Measurements from ENCODE around the gene TUBB. TPM values are rescaled to one million over a fixed set of nuclear protein-coding genes. Genes with fewer than 3 reads are reported as not detected.

The TUBB gene
- total and polyA plus RNA-seq, 2 of the 4 experiments (the other 2 are of a cell fraction), result 1,401 to 2,004 TPM

- BruUV-seq (replicated peaks), result no TSS peak
- TF ChIP-seq CEBPB (IDR thresholded peaks at IDR 0.05; ENCODE audit: low read depth, low read length), result no peak
- no peak for TF ChIP-seq SMC3 (IDR thresholded peaks at IDR 0.05; ENCODE audit: low read depth, low read length)
- TF ChIP-seq USF2 (IDR thresholded peaks at IDR 0.05; ENCODE audit: low read depth, low read length), result no peak
- no peak for TF ChIP-seq RAD21 (IDR thresholded peaks at IDR 0.05; ENCODE audit: low read length)
- TF ChIP-seq, protein P1, sequence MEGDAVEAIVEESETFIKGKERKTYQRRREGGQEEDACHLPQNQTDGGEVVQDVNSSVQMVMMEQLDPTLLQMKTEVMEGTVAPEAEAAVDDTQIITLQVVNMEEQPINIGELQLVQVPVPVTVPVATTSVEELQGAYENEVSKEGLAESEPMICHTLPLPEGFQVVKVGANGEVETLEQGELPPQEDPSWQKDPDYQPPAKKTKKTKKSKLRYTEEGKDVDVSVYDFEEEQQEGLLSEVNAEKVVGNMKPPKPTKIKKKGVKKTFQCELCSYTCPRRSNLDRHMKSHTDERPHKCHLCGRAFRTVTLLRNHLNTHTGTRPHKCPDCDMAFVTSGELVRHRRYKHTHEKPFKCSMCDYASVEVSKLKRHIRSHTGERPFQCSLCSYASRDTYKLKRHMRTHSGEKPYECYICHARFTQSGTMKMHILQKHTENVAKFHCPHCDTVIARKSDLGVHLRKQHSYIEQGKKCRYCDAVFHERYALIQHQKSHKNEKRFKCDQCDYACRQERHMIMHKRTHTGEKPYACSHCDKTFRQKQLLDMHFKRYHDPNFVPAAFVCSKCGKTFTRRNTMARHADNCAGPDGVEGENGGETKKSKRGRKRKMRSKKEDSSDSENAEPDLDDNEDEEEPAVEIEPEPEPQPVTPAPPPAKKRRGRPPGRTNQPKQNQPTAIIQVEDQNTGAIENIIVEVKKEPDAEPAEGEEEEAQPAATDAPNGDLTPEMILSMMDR (conservative IDR thresholded peaks at IDR 0.05; ENCODE audit: low read depth, low read length), result no peak
- TF ChIP-seq ELK1 (IDR thresholded peaks at IDR 0.05; ENCODE audit: borderline replicate concordance, low read depth, low read length), result no peak
- TF ChIP-seq MAZ (IDR thresholded peaks at IDR 0.05; ENCODE audit: borderline replicate concordance, low read depth, low read length), result no peak
- TF ChIP-seq POLR2A (IDR thresholded peaks at IDR 0.05; ENCODE audit: low read depth, low read length), result no peak
- no peak for TF ChIP-seq MXI1 (IDR thresholded peaks at IDR 0.05; ENCODE audit: borderline replicate concordance, low read depth, low read length)
- TF ChIP-seq RFX5 (IDR thresholded peaks at IDR 0.05; ENCODE audit: low read depth, low read length), result no peak
- no peak for TF ChIP-seq NFE2L2 (IDR thresholded peaks at IDR 0.05; ENCODE audit: low read depth, low read length)
- no peak for TF ChIP-seq CHD1 (IDR thresholded peaks at IDR 0.05; ENCODE audit: low read depth, low read length)
- 80% methylated on average over 1 of the region's 9 CpGs; no CpG with 5 or more reads in 1 of the 2 experiments for WGBS, 2 experiments (ENCODE audit: extremely low coverage in 2 of 2, insufficient read length in 1 of 2)
- Histone ChIP-seq H4K91ac (ENCODE audit: insufficient read depth, low read depth, low read length) (peak overlapping the region; percentile 38), H2BK20ac (ENCODE audit: low read depth, low read length) (peak overlapping the region; percentile 75; the same call in 1 of the 2 replicates), H2AK5ac (ENCODE audit: low read depth, low read length) (peak overlapping the region; percentile 77), H3K9me1 (ENCODE audit: insufficient read depth, low read length) (peaks cover 24% of the 10 kb centered on the region), H2BK15ac (ENCODE audit: low read depth, low read length) (peak overlapping the region; percentile 100), H3K4me3 (ENCODE audit: insufficient read depth, low read depth, low read length) (no peak overlapping the region), H3K4me2 (ENCODE audit: low read depth, low read length) (no peak overlapping the region), H2BK5ac (ENCODE audit: low read depth, low read length, poor library complexity, severe bottlenecking) (peak overlapping the region; percentile 9), H3K27ac (ENCODE audit: insufficient read depth, low read length) (no peak overlapping the region), H2BK120ac (ENCODE audit: low read depth, low read length) (peak overlapping the region; percentile 96), H3K27me3 (ENCODE audit: control insufficient read depth, insufficient read depth, low read length) (no peaks in the 10 kb centered on the region), H4K8ac (ENCODE audit: low read depth in 2 of 2, low read length in 2 of 2) (peak overlapping the region in 1 of 2 experiments; percentile 24; a peak in 1 of 4 replicates), H3K14ac (replicated peaks; ENCODE audit: low read depth, low read length) (no peak overlapping the region; the same call in 1 of the 2 replicates), H2AFZ (replicated peaks; ENCODE audit: low read length, poor library complexity) (no peak overlapping the region), H3K23ac (ENCODE audit: low read depth, low read length) (no peak overlapping the region), H3K18ac (ENCODE audit: low read depth, low read length) (0 out of 2 replicates have a peak overlapping the region, but pooled peaks have one; percentile 14), H3K4me1 (ENCODE audit: control insufficient read depth, insufficient read depth, low read length) (peaks cover 34% of the 10 kb centered on the region), H3K9ac (ENCODE audit: low read depth, low read length) (no peak overlapping the region), H3K56ac (ENCODE audit: extremely low read depth, insufficient read depth, low read length) (no peak overlapping the region), H3K36me3 (ENCODE audit: control insufficient read depth, insufficient read depth, low read length) (no peaks in the 10 kb centered on the region), H4K20me1 (ENCODE audit: insufficient read depth, low read length) (no peaks in the 10 kb centered on the region), H3K4ac (ENCODE audit: low read depth, low read length) (peak overlapping the region; percentile 63), H3K9me3 (ENCODE audit: control insufficient read depth, insufficient read depth, low read length) (no peaks in the 10 kb centered on the region), H4K5ac (ENCODE audit: low read depth, low read length) (no peak overlapping the region; the same call in 1 of the 2 replicates), H2AK9ac (replicated peaks; ENCODE audit: low read depth, low read length, poor library complexity) (no peak overlapping the region), H3K79me1 (ENCODE audit: low read depth in 1 of 2, low read length in 2 of 2) (peaks cover 0 to 26% of the 10 kb centered on the region in 2 experiments; a peak in 3 of 4 replicates)
- ATAC-seq (ENCODE audit: low read depth) (no peak), DNase-seq (no peak)
- in situ Hi-C loops (cut with MboI; ENCODE audit: low sequenced_read_pairs), result no loop called here
- dilution Hi-C loops (cut with HindIII; ENCODE audit: low sequenced_read_pairs, unreplicated experiment), result no loop called here
- intact Hi-C loops (cut with micrococcal nuclease), result no loop called here
- ChIA-PET POLR2A (ENCODE audit: unreplicated experiment) (interaction anchor here (2.4 kb wide), 1 partner anchor 15 kb away, joined by 14 read pairs; no protein-coding TSS in a partner anchor), CTCF (interaction anchor here (1.2 kb wide), 1 partner anchor 12 kb away, joined by 5 read pairs; no protein-coding TSS in a partner anchor)
These were observed 47.2 kb downstream of the TUBB start for GRCh38 chr6:30767158-30767943.
